ENCODE measurements around the gene BORCS6.
"Not testable (repeated sequence)": the region's sequence is repeated elsewhere in the genome, so short reads cannot be mapped to it uniquely, and the experiment has no call there.

BORCS6 gene

GRCh38 chr17:8175795-8176196 is 14.2 kb downstream of the BORCS6 start:
- no peak for DNase-seq (ENCODE audit: low read depth in 1 of 2, low spot score in 1 of 2)

- DNase-seq (ENCODE audit: low read depth in 1 of 2, low spot score in 1 of 2) = no peak
Observed at GRCh38 chr17:8173871-8174322, 16.1 kb downstream of the BORCS6 start.

- DNase-seq (ENCODE audit: low read depth in 1 of 2, low spot score in 1 of 2) = no peak
Observed at GRCh38 chr17:8173056-8173870, 16.7 kb downstream of the BORCS6 start.

GRCh38 chr17:8170186-8170585 is 19.8 kb downstream of the BORCS6 start:
- DNase-seq (ENCODE audit: low read depth in 1 of 2, low spot score in 1 of 2) = not testable (repeated sequence)

GRCh38 chr17:8167526-8167925 is 22.5 kb downstream of the BORCS6 start:
- no peak for DNase-seq (ENCODE audit: low read depth in 1 of 2, low spot score in 1 of 2)

- no peak for DNase-seq (ENCODE audit: low read depth in 1 of 2, low spot score in 1 of 2)
Observed at GRCh38 chr17:8166731-8167130, 23.2 kb downstream of the BORCS6 start.

GRCh38 chr17:8164815-8165131 is 25.2 kb downstream of the BORCS6 start:
- DNase-seq (ENCODE audit: low read depth in 1 of 2, low spot score in 1 of 2) = no peak

- no peak for DNase-seq (ENCODE audit: low read depth in 1 of 2, low spot score in 1 of 2)
Observed at GRCh38 chr17:8163978-8164814, 25.8 kb downstream of the BORCS6 start.

- no peak for DNase-seq (ENCODE audit: low read depth in 1 of 2, low spot score in 1 of 2)
Observed at GRCh38 chr17:8162997-8163977, 26.7 kb downstream of the BORCS6 start.

- peak; percentile 63 to 76 for DNase-seq (ENCODE audit: low read depth in 1 of 2, low spot score in 1 of 2)
Observed at GRCh38 chr17:8162233-8162996, 27.6 kb downstream of the BORCS6 start, which contains the start of gene VAMP2. VAMP2 (minus strand) TSS chr17:8162948; CDS start chr17:8162879, 69 bp downstream.

- no peak for DNase-seq (ENCODE audit: low read depth in 1 of 2, low spot score in 1 of 2)
Observed at GRCh38 chr17:8161289-8162232, 28.4 kb downstream of the BORCS6 start.

GRCh38 chr17:8160741-8161221 is 29.2 kb downstream of the BORCS6 start:
- DNase-seq (ENCODE audit: low read depth in 1 of 2, low spot score in 1 of 2) = no peak

GRCh38 chr17:8160224-8160577 is 29.8 kb downstream of the BORCS6 start:
- DNase-seq (ENCODE audit: low read depth in 1 of 2, low spot score in 1 of 2) = no peak

- no peak for DNase-seq (ENCODE audit: low read depth in 1 of 2, low spot score in 1 of 2)
Observed at GRCh38 chr17:8159459-8160223, 30.3 kb downstream of the BORCS6 start.

- DNase-seq (ENCODE audit: low read depth in 1 of 2, low spot score in 1 of 2) = no peak
Observed at GRCh38 chr17:8159032-8159400, 31.0 kb downstream of the BORCS6 start.

- DNase-seq (ENCODE audit: low read depth in 1 of 2, low spot score in 1 of 2) = peak; percentile 65 to 73
Observed at GRCh38 chr17:8158267-8159031, 31.5 kb downstream of the BORCS6 start.

- DNase-seq (ENCODE audit: low read depth in 1 of 2, low spot score in 1 of 2) = peak; percentile 99 to 100
Observed at GRCh38 chr17:8156246-8156992, 33.6 kb downstream of the BORCS6 start.

All from stimulated activated CD4-positive, alpha-beta T cell treated with anti-CD3 and anti-CD28 coated beads, Interleukin-15, amount 100 ng/mL, for 1 hour (primary cell).